ENCODE measurements around the gene C3orf52. TPM values are rescaled to one million over a fixed set of nuclear protein-coding genes. Genes with fewer than 3 reads are reported as not detected.

Gene C3orf52
- total and polyA plus RNA-seq, 10 of the 15 experiments (the other 5 are each of a cell fraction or from before 2014, with no cell fraction given), result 0.15 to 1.9 (median 0.73) TPM

DNA sequence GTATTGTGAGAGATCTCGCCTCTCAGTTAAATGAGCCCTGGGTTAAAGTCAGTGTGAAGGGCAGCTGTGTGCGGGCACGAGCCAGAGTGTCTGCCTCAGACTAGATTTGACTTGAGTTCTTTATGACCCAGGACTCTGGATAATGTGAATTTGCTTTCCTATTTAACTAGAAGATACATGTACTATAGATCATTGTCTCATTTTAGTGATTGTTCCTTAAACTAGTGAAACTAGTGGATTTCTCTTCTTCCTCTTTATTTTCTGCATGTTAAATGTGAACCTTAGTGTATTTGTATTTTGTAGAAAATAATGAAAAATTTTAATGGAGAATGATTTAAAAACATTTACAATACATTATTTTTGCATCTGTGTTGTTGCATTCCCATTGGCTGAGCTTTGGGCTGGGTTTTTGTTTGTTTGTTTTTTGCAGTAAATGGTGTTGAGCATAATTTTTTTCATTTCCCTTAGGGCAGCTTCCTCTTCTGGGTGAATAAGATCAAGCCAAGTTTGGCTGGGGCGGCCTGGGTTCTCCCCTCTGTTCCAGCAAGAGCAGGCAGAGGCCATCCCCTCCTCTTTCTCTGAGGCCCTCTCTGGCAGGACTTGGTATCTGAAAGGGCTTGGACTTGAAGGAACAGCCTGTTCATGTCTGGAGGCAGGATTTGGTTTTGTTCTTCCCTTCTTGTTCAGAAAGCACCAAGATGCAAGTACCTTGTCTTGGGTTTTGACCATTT, 31.8 kb downstream of the C3orf52 start (continued):
- TF ChIP-seq E4F1 (IDR thresholded peaks at IDR 0.05; ENCODE audit: borderline replicate concordance, partially characterized antibody) (no peak), NFXL1 (IDR thresholded peaks at IDR 0.05; ENCODE audit: borderline replicate concordance) (no peak), SIN3A (IDR thresholded peaks at IDR 0.05; ENCODE audit: low read depth, low read length) (no peak), ZZZ3 (IDR thresholded peaks at IDR 0.05; ENCODE audit: control insufficient read depth, insufficient read length, low read depth) (no peak), BACH1 (IDR thresholded peaks at IDR 0.05; ENCODE audit: borderline replicate concordance) (peak; percentile 46; the same call in 1 of the 2 replicates), POLR2AphosphoS2 (IDR thresholded peaks at IDR 0.05; ENCODE audit: low read depth, low read length) (no peak; the same call in 1 of the 2 replicates), BMI1 (IDR thresholded peaks at IDR 0.05; ENCODE audit: borderline replicate concordance) (no peak), ESRRA (IDR thresholded peaks at IDR 0.05; ENCODE audit: low read length) (no peak), TBL1XR1 (IDR thresholded peaks at IDR 0.05; ENCODE audit: low read depth, low read length) (no peak), KLF5 (IDR thresholded peaks at IDR 0.05; ENCODE audit: partially characterized antibody) (no peak), DPF2 (IDR thresholded peaks at IDR 0.05) (no peak), MTA2 (IDR thresholded peaks at IDR 0.05; ENCODE audit: low read depth) (no peak), MEF2B (IDR thresholded peaks at IDR 0.05; ENCODE audit: partially characterized antibody, poor library complexity, severe bottlenecking) (peak; percentile 48), HDGF (IDR thresholded peaks at IDR 0.05) (peak; percentile 44; the same call in 1 of the 2 replicates)
- TF ChIP-seq, protein P1, sequence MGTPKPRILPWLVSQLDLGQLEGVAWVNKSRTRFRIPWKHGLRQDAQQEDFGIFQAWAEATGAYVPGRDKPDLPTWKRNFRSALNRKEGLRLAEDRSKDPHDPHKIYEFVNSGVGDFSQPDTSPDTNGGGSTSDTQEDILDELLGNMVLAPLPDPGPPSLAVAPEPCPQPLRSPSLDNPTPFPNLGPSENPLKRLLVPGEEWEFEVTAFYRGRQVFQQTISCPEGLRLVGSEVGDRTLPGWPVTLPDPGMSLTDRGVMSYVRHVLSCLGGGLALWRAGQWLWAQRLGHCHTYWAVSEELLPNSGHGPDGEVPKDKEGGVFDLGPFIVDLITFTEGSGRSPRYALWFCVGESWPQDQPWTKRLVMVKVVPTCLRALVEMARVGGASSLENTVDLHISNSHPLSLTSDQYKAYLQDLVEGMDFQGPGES (IDR thresholded peaks at IDR 0.05), result no peak
- TF ChIP-seq, protein P2, sequence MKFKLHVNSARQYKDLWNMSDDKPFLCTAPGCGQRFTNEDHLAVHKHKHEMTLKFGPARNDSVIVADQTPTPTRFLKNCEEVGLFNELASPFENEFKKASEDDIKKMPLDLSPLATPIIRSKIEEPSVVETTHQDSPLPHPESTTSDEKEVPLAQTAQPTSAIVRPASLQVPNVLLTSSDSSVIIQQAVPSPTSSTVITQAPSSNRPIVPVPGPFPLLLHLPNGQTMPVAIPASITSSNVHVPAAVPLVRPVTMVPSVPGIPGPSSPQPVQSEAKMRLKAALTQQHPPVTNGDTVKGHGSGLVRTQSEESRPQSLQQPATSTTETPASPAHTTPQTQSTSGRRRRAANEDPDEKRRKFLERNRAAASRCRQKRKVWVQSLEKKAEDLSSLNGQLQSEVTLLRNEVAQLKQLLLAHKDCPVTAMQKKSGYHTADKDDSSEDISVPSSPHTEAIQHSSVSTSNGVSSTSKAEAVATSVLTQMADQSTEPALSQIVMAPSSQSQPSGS (IDR thresholded peaks at IDR 0.05; ENCODE audit: low read length), result peak; percentile 61
- TF ChIP-seq, protein P3, sequence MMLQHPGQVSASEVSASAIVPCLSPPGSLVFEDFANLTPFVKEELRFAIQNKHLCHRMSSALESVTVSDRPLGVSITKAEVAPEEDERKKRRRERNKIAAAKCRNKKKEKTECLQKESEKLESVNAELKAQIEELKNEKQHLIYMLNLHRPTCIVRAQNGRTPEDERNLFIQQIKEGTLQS (IDR thresholded peaks at IDR 0.05; ENCODE audit: borderline replicate concordance, extremely low read depth, low read depth, low read length), result no peak
- TF ChIP-seq, protein P4, sequence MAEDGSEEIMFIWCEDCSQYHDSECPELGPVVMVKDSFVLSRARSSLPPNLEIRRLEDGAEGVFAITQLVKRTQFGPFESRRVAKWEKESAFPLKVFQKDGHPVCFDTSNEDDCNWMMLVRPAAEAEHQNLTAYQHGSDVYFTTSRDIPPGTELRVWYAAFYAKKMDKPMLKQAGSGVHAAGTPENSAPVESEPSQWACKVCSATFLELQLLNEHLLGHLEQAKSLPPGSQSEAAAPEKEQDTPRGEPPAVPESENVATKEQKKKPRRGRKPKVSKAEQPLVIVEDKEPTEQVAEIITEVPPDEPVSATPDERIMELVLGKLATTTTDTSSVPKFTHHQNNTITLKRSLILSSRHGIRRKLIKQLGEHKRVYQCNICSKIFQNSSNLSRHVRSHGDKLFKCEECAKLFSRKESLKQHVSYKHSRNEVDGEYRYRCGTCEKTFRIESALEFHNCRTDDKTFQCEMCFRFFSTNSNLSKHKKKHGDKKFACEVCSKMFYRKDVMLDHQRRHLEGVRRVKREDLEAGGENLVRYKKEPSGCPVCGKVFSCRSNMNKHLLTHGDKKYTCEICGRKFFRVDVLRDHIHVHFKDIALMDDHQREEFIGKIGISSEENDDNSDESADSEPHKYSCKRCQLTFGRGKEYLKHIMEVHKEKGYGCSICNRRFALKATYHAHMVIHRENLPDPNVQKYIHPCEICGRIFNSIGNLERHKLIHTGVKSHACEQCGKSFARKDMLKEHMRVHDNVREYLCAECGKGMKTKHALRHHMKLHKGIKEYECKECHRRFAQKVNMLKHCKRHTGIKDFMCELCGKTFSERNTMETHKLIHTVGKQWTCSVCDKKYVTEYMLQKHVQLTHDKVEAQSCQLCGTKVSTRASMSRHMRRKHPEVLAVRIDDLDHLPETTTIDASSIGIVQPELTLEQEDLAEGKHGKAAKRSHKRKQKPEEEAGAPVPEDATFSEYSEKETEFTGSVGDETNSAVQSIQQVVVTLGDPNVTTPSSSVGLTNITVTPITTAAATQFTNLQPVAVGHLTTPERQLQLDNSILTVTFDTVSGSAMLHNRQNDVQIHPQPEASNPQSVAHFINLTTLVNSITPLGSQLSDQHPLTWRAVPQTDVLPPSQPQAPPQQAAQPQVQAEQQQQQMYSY (CRISPR knock-in tag; IDR thresholded peaks at IDR 0.05), result no peak
- TF ChIP-seq, protein P5, sequence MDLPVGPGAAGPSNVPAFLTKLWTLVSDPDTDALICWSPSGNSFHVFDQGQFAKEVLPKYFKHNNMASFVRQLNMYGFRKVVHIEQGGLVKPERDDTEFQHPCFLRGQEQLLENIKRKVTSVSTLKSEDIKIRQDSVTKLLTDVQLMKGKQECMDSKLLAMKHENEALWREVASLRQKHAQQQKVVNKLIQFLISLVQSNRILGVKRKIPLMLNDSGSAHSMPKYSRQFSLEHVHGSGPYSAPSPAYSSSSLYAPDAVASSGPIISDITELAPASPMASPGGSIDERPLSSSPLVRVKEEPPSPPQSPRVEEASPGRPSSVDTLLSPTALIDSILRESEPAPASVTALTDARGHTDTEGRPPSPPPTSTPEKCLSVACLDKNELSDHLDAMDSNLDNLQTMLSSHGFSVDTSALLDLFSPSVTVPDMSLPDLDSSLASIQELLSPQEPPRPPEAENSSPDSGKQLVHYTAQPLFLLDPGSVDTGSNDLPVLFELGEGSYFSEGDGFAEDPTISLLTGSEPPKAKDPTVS (IDR thresholded peaks at IDR 0.05; ENCODE audit: low read depth, low read length), result no peak
